CD4-positive, alpha-beta T cell treated with Interleukin-17A for 4 hours (primary cell): ENCODE measurements around the gene NFATC2.
A peak's percentile ranks its signal among the peaks of the same experiment; 100 is the strongest.

Experiments
- DNase-seq: peaks from one replicate; pipeline ENCODE4 v3.0.0-alpha.2; 2020; ENCODE audit warnings: mixed read lengths

The NFATC2 gene

GRCh38 chr20:51513545-51513944 lies 29.0 kb downstream of the NFATC2 start:
- no peak for DNase-seq

- DNase-seq = peak; percentile 58
These were observed 29.9 kb downstream of the NFATC2 start for GRCh38 chr20:51512645-51513044.

GRCh38 chr20:51511861-51512619 lies 30.5 kb downstream of the NFATC2 start:
- DNase-seq = peak; percentile 49

- DNase-seq = no peak
These were observed 31.4 kb downstream of the NFATC2 start for GRCh38 chr20:51510936-51511605.

GRCh38 chr20:51510169-51510568 lies 32.4 kb downstream of the NFATC2 start:
- DNase-seq = no peak

GRCh38 chr20:51509208-51509607 lies 33.3 kb downstream of the NFATC2 start:
- no peak for DNase-seq

- no peak for DNase-seq
These were observed 33.7 kb downstream of the NFATC2 start for GRCh38 chr20:51508780-51509179.

- no peak for DNase-seq
These were observed 34.4 kb downstream of the NFATC2 start for GRCh38 chr20:51508158-51508557.

GRCh38 chr20:51507216-51508036 lies 35.1 kb downstream of the NFATC2 start:
- DNase-seq = no peak

GRCh38 chr20:51506527-51507215 lies 35.8 kb downstream of the NFATC2 start:
- DNase-seq = no peak

GRCh38 chr20:51505566-51505965 lies 37.0 kb downstream of the NFATC2 start:
- DNase-seq = no peak

GRCh38 chr20:51503376-51503775 lies 39.1 kb downstream of the NFATC2 start:
- no peak for DNase-seq

GRCh38 chr20:51500936-51501335 lies 41.6 kb downstream of the NFATC2 start:
- peak; percentile 68 for DNase-seq

- DNase-seq = peak; percentile 70
These were observed 42.2 kb downstream of the NFATC2 start for GRCh38 chr20:51500311-51500710.

GRCh38 chr20:51498765-51499540 lies 43.6 kb downstream of the NFATC2 start:
- no peak for DNase-seq

GRCh38 chr20:51497542-51498467 lies 44.7 kb downstream of the NFATC2 start:
- DNase-seq = peak; percentile 59

- no peak for DNase-seq
These were observed 45.6 kb downstream of the NFATC2 start for GRCh38 chr20:51496964-51497363.

- no peak for DNase-seq
These were observed 46.5 kb downstream of the NFATC2 start for GRCh38 chr20:51495921-51496545.

- DNase-seq = no peak
These were observed 47.2 kb downstream of the NFATC2 start for GRCh38 chr20:51495291-51495690.
